ENCODE measurements around the gene YPEL3.
A peak's percentile ranks its signal among the peaks of the same experiment; 100 is the strongest.

Gene YPEL3

GRCh38 chr16:30060836-30061554, 35.0 kb downstream of the YPEL3 start:
- H3K9ac ChIP-seq = no peak overlapping the region
- no peaks in the 10 kb centered on the region for H3K27me3 ChIP-seq (ENCODE audit: control insufficient read depth, insufficient read depth, low read length)
- H3K4me1 ChIP-seq = peaks cover 22% of the 10 kb centered on the region
- peak overlapping the region; percentile 39 for H2AFZ ChIP-seq
- peaks cover 10% of the 10 kb centered on the region for H3K79me2 ChIP-seq
- no peak overlapping the region for H3K4me3 ChIP-seq (ENCODE audit: low read depth, low read length)
- no peak for TF ChIP-seq CTCF (IDR thresholded peaks at IDR 0.05)
- no peaks in the 10 kb centered on the region for H3K9me3 ChIP-seq (ENCODE audit: control insufficient read depth, low read length)
- H3K27ac ChIP-seq = peak overlapping the region; percentile 61
- no peaks in the 10 kb centered on the region for H3K36me3 ChIP-seq (ENCODE audit: control insufficient read depth, insufficient read depth, low read length)
- peak overlapping the region; percentile 5 for H3K4me2 ChIP-seq (ENCODE audit: low read length)

DNA sequence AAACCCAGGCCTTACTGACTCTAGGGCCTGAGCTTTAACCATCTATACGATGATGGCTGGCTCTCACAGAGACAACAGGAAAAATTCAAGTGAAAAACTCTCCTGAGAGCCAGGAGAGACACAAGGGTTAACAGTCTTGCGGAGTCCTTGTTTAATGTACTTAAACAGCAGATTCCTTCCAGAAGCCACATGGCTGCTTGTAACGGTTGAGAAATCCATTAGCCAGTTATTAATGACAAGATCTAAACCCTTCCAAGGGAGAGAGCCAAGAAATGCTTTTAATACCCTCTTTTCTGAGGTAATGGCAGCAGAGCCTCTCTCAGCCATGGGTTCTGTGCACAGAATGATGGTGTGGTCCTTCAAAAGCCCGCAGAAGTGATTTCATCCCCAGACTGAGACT, 35.7 kb downstream of the YPEL3 start:
- Histone ChIP-seq H3K4me1 (peaks cover 28% of the 10 kb centered on the region), H3K36me3 (ENCODE audit: control insufficient read depth, insufficient read depth, low read length) (no peaks in the 10 kb centered on the region), H3K4me2 (ENCODE audit: low read length) (peak overlapping the region; percentile 5), H3K27me3 (ENCODE audit: control insufficient read depth, insufficient read depth, low read length) (no peaks in the 10 kb centered on the region), H3K4me3 (ENCODE audit: low read depth, low read length) (no peak overlapping the region), H2AFZ (no peak overlapping the region), H3K27ac (peak overlapping the region; percentile 61), H3K9ac (no peak overlapping the region), H3K9me3 (ENCODE audit: control insufficient read depth, low read length) (no peaks in the 10 kb centered on the region), H3K79me2 (peaks cover 6% of the 10 kb centered on the region)
- TF ChIP-seq CTCF (IDR thresholded peaks at IDR 0.05) = no peak

GRCh38 chr16:30054959-30055553, 41.0 kb downstream of the YPEL3 start:
- Histone ChIP-seq H3K9ac (no peak overlapping the region), H2AFZ (peak overlapping the region; percentile 35), H3K36me3 (ENCODE audit: control insufficient read depth, insufficient read depth, low read length) (no peaks in the 10 kb centered on the region), H3K9me3 (ENCODE audit: control insufficient read depth, low read length) (no peaks in the 10 kb centered on the region), H3K4me1 (peaks cover 15% of the 10 kb centered on the region), H3K27me3 (ENCODE audit: control insufficient read depth, insufficient read depth, low read length) (no peaks in the 10 kb centered on the region), H3K27ac (peak overlapping the region; percentile 77), H3K79me2 (no peaks in the 10 kb centered on the region), H3K4me3 (ENCODE audit: low read depth, low read length) (peak overlapping the region; percentile 19), H3K4me2 (ENCODE audit: low read length) (peak overlapping the region; percentile 64)
- peak; percentile 68 for TF ChIP-seq CTCF (IDR thresholded peaks at IDR 0.05)

- H3K4me1 ChIP-seq = peaks cover 15% of the 10 kb centered on the region
- H3K27ac ChIP-seq = no peak overlapping the region
- H3K79me2 ChIP-seq = no peaks in the 10 kb centered on the region
- no peak overlapping the region for H3K4me3 ChIP-seq (ENCODE audit: low read depth, low read length)
- TF ChIP-seq CTCF (IDR thresholded peaks at IDR 0.05) = no peak
- H3K9me3 ChIP-seq (ENCODE audit: control insufficient read depth, low read length) = no peaks in the 10 kb centered on the region
- no peaks in the 10 kb centered on the region for H3K36me3 ChIP-seq (ENCODE audit: control insufficient read depth, insufficient read depth, low read length)
- no peak overlapping the region for H2AFZ ChIP-seq
- no peak overlapping the region for H3K9ac ChIP-seq
- H3K27me3 ChIP-seq (ENCODE audit: control insufficient read depth, insufficient read depth, low read length) = no peaks in the 10 kb centered on the region
- H3K4me2 ChIP-seq (ENCODE audit: low read length) = peak overlapping the region; percentile 64
Measured at GRCh38 chr16:30054451-30054850, 41.6 kb downstream of the YPEL3 start.

All from parathyroid adenoma (tissue), 2 donors.